Iris pigment epithelial cell (primary cell): ENCODE measurements around the gene CCDC32.

Experiments
- DNase-seq: peaks from one replicate; pipeline ENCODE4 v3.0.0-alpha.2; 2011; ENCODE audit warnings: low read depth

Gene CCDC32

GRCh38 chr15:40565333-40566238 lies 744 bp upstream of the CCDC32 start:
- DNase-seq = no peak

DNA sequence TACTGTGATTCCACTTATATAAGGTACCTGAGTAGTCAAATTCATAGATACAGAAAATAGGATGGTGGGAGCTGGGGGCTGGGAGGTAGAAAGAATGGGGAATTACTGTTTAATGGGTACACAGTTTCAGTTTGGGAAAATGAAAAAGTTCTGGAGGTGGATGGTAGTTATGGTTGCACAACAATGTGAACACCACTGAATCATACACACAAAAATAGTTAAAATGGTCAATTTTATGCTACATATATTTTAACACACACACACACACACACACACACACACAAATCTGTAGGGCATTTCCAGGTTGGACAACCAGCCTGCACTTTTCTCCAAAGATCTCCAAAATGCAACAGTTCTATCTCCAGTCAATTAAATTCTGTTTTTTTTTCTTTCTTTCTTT lies 1.4 kb downstream of the CCDC32 start:
- no peak for DNase-seq

DNA sequence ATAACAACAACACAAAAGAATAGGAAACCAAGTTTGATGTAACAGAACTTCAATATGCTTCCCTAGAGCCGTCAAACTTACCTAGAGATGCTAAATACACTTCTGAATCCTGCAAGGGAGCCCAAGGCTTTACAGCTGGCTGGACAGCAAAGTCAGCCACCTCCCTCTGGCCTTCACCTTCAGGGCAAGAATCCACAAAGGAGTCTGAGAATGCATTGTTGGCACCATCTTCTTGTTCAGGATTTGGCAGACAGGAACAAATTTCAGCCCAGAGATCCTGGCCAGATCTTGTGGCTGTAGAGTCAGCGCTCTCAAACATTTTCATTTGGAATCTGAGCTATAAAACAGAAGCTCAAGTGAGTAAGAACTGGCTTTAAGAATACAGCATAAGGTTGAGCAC lies 2.2 kb downstream of the CCDC32 start:
- no peak for DNase-seq

- no peak for DNase-seq
Observed at GRCh38 chr15:40558952-40559742, 5.7 kb downstream of the CCDC32 start.

DNA sequence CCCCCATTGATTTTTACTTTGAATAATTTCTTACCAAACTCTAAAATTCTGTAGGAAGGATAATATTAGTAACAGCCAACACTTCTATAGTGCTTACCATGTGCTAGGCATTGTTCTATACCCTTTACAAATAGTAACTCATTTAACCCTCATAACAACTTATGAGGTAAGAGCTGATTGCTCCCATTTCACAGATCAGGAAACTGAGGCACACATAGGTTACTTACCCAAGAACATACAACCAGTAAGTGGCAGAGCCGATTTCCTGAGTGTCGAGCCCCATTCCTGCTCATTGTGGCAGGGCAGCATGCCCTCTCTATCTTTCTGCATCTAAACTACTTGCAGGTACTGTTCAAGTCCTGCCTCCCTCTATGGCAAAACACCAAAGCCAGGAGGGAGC lies 9.0 kb downstream of the CCDC32 start:
- no peak for DNase-seq

DNA sequence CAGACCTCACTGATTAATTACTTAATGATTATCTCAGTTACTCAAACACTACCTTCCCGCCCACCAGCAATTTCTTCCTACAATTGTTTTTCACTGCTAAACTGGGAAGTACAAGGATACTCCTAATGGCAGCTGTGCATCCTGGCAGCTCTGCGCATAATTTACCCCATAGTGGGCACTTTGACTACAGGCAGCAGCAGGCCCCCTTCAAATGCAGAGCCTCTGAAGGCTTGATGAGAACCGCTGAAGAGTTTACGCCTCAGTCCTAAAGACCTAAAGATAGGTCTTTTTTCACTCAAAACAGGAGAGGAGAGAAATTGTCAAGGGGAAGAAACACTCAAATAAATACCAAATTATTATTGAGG lies 10.7 kb downstream of the CCDC32 start:
- DNase-seq = no peak

GRCh38 chr15:40550341-40551037 lies 14.4 kb downstream of the CCDC32 start:
- no peak for DNase-seq

DNA sequence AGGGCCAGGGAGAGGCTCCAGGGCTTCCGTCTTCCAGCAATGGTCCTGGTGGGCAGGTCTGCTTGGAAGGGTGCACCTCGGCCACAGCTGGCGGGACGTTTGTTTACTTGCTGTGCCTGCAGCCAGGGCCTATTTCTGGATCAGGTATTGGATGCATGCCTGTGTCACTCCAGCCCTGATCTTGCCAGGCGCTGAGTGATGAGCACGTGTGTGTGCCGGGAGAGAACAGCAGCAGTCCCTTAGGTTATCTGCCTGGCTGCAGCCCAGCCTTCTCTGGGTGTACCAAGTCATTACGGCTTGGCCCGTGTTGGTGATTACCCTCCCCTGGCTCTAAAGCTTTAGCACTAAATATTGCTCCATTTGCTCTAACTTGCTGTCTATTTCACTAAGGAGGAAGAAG lies 14.9 kb downstream of the CCDC32 start:
- DNase-seq = no peak

GRCh38 chr15:40548610-40549009 lies 16.2 kb downstream of the CCDC32 start:
- DNase-seq = no peak

DNA sequence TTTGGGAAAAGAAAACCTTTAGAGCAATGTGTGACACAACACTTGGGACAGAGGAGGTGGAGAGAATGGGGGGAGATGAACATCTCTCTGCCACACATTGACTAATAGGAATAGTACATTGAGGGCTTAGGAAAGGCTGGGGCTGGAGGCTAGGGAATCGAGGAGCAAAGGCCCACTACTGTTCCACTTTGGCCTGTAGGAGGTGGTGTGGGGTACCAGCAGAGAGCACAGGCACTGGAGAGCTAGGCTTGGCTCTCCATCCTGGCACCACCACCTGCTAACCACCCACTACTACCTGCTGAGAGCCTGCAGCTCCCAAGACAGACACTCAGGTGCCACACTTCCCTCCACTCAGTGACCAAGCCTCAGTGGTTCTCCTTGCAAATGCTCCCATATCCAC lies 19.4 kb downstream of the CCDC32 start:
- no peak for DNase-seq

DNA sequence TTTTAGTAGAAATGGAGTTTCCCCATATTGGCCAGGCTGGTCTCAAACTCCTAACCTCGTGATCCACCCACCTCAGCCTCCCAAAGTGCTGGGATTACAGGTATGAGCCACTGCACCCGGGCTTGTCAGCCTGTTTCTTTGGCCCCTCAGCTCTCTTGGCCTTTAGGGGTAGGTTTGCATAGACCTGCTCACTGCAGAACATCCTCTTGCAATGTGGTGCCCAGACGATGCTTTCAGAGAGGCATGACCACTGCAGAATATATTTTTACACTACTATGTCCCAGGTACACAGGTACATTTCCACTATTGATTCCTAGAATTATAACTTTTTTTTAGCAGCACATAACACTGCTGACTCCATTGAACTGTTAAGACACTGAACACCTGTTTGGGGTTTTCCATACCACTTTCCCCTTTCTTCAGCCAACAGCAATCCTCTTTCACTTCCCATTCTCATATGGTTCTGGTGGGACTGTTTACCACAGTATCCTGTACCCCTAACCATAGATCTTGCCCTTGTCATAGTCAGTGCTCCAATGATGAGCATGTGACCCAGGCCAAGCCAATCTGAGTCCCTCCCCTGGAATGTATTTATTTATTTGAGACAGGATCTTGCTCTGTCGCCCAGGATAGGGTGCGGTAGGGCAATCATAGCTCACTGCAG lies 21.1 kb downstream of the CCDC32 start:
- no peak for DNase-seq

GRCh38 chr15:40543082-40543481 lies 21.8 kb downstream of the CCDC32 start:
- DNase-seq = no peak

DNA sequence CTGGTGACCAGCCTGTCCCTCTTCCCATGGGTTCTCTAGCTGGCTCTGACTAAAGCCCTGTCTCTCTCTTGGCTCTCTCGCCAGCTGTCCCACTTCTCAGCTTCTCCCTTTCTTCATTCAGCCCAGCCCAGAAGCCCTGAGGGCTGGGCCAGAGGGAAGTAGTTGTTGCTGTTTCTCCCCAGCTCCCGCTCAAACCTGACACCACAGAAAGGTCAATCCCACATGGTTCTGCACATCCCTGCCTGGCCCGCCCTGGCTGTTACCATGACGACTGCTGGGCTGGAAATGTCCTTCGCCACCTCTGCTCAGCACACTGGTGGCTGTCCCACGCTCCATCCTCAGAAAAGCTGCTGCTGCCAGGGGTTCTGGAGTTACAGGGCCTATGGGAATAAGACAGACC lies 25.9 kb downstream of the CCDC32 start:
- no peak for DNase-seq

GRCh38 chr15:40536501-40536900 lies 28.3 kb downstream of the CCDC32 start:
- DNase-seq = peak; percentile 68

- no peak for DNase-seq
Observed at GRCh38 chr15:40534371-40534770, 30.5 kb downstream of the CCDC32 start.

DNA sequence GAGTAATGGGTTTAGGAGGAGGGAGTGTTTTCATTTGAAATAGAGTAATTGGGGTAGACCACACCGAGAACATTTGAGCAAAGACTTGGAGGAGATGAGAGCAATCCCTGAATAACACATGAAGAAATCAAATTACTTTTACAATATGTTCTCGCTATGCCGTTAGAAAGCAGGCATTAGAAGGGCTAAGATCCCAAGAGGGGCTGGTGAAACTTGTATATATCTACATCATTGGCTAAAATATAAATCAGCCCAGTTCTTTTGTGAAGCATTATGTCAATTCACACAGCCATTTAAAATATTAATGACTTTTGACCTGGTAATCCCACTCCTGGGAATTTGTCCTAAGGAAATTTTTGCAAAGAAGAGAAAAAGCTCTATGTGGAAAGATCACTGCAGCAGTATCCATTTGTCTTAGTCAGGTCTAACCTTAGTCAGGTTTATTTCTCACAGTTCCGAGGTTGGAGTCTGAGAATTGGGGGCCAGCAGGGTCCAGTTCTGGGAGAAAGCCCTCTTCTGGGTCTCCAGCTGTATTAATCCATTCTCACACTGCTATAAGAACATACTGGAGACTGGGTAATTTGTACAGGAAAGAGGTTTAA lies 31.0 kb downstream of the CCDC32 start:
- no peak for DNase-seq

- DNase-seq = no peak
Observed at GRCh38 chr15:40528801-40529200, 36.0 kb downstream of the CCDC32 start.

DNA sequence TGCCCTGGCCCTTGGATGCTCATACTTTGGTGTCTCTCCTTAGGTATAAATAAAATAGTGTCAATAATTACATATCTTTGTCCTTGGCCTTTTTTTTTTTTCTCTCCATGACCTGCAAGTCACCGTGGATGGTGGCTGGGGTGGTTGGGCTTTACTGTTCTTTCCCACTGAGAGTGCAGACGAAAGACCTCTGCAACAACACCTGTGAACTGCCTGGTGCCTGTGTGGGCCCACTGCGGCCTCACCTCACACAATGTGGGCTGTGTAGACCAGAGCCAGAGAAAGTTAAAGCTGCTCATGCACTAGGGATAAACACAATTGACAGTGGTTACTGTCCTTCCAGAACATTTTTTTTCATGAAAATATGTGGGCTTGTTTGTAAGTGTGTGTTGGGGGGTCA lies 39.0 kb downstream of the CCDC32 start:
- no peak for DNase-seq

DNA sequence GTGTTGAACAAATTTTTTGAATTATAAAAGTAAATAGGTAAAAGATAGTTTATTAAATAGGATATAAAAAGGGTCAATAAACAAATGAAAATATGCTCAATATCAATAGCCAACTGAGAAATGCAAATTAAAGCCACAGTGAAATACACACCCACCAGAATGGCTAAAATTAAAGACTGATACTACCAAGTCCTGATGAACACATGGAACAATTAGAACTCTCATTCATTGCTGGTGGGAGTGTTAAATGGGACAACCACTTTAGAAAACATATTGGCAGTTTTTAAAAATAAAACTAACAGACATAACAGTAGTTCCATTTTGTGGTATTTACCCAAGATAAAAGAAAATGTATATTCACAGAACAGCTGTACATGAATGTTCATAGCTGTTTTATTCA lies 41.2 kb downstream of the CCDC32 start:
- no peak for DNase-seq

DNA sequence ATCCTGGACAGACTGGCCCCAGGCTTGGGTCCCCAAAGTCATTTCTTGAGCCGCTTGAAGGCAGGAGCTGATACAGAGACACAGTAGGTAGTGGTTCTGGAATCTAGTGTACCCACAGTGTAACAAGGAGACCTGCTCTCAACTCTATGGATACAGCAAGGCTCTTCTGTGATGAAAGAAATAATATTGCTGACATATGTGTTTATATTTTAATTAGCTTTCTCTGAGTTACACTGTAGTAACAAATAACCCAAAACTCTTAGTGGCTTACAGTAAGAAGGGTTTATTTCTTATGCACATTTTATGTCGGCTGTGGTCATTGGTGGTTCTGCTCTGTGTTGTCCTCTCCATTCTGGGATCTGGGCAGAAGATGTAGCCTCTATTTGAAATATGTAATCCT lies 48.5 kb downstream of the CCDC32 start:
- DNase-seq = no peak

DNA sequence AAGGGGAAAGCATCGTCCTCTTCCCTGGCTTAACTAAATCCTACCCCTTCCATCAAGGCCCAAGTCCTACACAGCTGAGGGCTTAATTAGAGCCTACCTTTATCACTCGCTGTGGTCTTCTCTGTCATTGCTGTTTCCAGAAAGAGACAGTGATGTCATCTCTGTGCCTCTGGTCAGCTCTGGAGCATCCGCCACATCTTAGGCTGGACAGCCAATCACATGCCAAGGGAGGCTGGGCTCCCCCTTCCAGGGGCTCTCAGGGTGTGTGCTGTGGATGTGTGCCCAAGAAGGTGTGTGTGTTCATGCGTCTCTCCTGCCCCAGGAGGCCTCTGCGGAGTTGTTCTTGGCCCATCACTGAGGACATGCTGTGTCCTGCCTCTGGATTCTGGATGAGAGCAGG lies 51.2 kb downstream of the CCDC32 start:
- no peak for DNase-seq

- no peak for DNase-seq
Observed at GRCh38 chr15:40512440-40512839, 52.4 kb downstream of the CCDC32 start.
